Measurements from ENCODE around the gene IQCN.

The IQCN gene

GRCh38 chr19:18230941-18231734 is 43.1 kb downstream of the IQCN start:
- TF ChIP-seq CTCF (conservative IDR thresholded peaks at IDR 0.05) = no peak
- no peak overlapping the region for H3K27ac ChIP-seq

GRCh38 chr19:18229915-18230314 is 44.3 kb downstream of the IQCN start:
- no peak for TF ChIP-seq CTCF (conservative IDR thresholded peaks at IDR 0.05)
- no peak overlapping the region for H3K27ac ChIP-seq

GRCh38 chr19:18229474-18229873 is 44.8 kb downstream of the IQCN start:
- H3K27ac ChIP-seq = no peak overlapping the region
- TF ChIP-seq CTCF (conservative IDR thresholded peaks at IDR 0.05) = peak; percentile 68

- TF ChIP-seq CTCF (conservative IDR thresholded peaks at IDR 0.05) = no peak
Measured at GRCh38 chr19:18227781-18228271, 46.4 kb downstream of the IQCN start.

GRCh38 chr19:18226956-18227780 is 47.1 kb downstream of the IQCN start:
- no peak overlapping the region for H3K27ac ChIP-seq
- TF ChIP-seq CTCF (conservative IDR thresholded peaks at IDR 0.05) = no peak

More at GRCh38 chr19:18227781-18228271, 46.4 kb downstream of the IQCN start:
- H3K27ac ChIP-seq = no peak overlapping the region

GRCh38 chr19:18225702-18226468 is 48.4 kb downstream of the IQCN start, which contains the start of gene PDE4C:
Gene PDE4C, minus strand, starts transcription at chr19:18226438. Its CDS starts 23 bp downstream, at chr19:18226415.
- H3K27ac ChIP-seq = no peak within 1 kb of the TSS; the same call in 1 of the 2 replicates
- no peak for TF ChIP-seq CTCF (conservative IDR thresholded peaks at IDR 0.05)

All from VCaP (cell line).